Natural killer cell (primary cell): ENCODE data around the gene USP24. TPM values are rescaled to one million over a fixed set of nuclear protein-coding genes. Genes with fewer than 3 reads are reported as not detected.
"Not testable (repeated sequence)": the region's sequence is repeated elsewhere in the genome, so short reads cannot be mapped to it uniquely, and the experiment has no call there.

Experiments
- ATAC-seq, 3 donors: fragments of 150-1000 bp in 2 of 3; fragments of 200-7000 bp in 1 of 3; cut with Tn5 transposase; 1 replicate in 1 of 3; 2 replicates in 2 of 3; pipeline ENCODE4 v1.10.0; 2021; ENCODE audit warnings: mild to moderate bottlenecking in 2 of 3, moderate library complexity in 2 of 3
- DNase-seq, 2 donors: peaks; one replicate each; pipeline versions ENCODE4 v3.0.0 to v3.0.0-alpha.2; 2013 to 2021; ENCODE audit warnings: mixed read lengths in 1 of 2
- H3K27ac ChIP-seq: one replicate; pipeline ENCODE4 v1.5.1; 2013; ENCODE audit warnings: mild to moderate bottlenecking, low read length
- H3K27me3 ChIP-seq: one replicate; pipeline ENCODE4 v1.6.1; 2013; ENCODE audit warnings: low read length; ENCODE audit not compliant: control insufficient read depth, insufficient read depth
- H3K36me3 ChIP-seq: one replicate; pipeline ENCODE4 v1.6.1; 2013; ENCODE audit warnings: low read length; ENCODE audit not compliant: control insufficient read depth, insufficient read depth
- H3K4me1 ChIP-seq: one replicate; pipeline ENCODE4 v1.6.1; 2013; ENCODE audit warnings: low read length; ENCODE audit not compliant: control insufficient read depth, insufficient read depth
- H3K4me3 ChIP-seq: one replicate; pipeline ENCODE4 v1.5.1; 2013; ENCODE audit warnings: low read length
- H3K9me3 ChIP-seq: one replicate; pipeline ENCODE4 v1.6.1; 2013; ENCODE audit warnings: low read length; ENCODE audit not compliant: control insufficient read depth, insufficient read depth
- H3K27ac Mint-ChIP-seq, 2 donors: one replicate each; pipeline ENCODE4 v1.8.0; 2022; ENCODE audit warnings: mild to moderate bottlenecking in 2 of 2, mixed read lengths in 2 of 2, moderate library complexity in 1 of 2
- H3K27me3 Mint-ChIP-seq, 2 donors: one replicate each; pipeline ENCODE4 v1.8.0; 2022; ENCODE audit warnings: low read depth in 2 of 2, mixed read lengths in 2 of 2
- H3K36me3 Mint-ChIP-seq: one replicate; pipeline ENCODE4 v1.8.0; 2022; ENCODE audit warnings: mixed read lengths
- H3K4me1 Mint-ChIP-seq, 2 donors: one replicate each; pipeline ENCODE4 v1.8.0; 2022; ENCODE audit warnings: mixed read lengths in 2 of 2
- H3K4me3 Mint-ChIP-seq: one replicate; pipeline ENCODE4 v1.8.0; 2022; ENCODE audit warnings: mild to moderate bottlenecking, moderate library complexity, mixed read lengths
- H3K9me3 Mint-ChIP-seq, 2 donors: one replicate each; pipeline ENCODE4 v1.8.0; 2022; ENCODE audit warnings: mixed read lengths in 2 of 2
- CTCF ChIP-seq: fragments of 200-600 bp; IDR thresholded peaks from one replicate; pipeline ENCODE4 v1.8.0; 2022; ENCODE audit warnings: antibody characterized with exemption
- WGBS: methylation state at CpG from one replicate; pipeline ENCODE4 v1.1.7; 2013; ENCODE audit warnings: missing lambda C conversion rate; ENCODE audit not compliant: insufficient coverage; 5-methylcytosine and 5-hydroxymethylcytosine counted together
- intact Hi-C: fragments of 100-400 bp; cut with micrococcal nuclease; formaldehyde crosslinking; loops from one replicate; pipeline ENCODE4 v1.14.2; 2022
- total RNA-seq, 4 donors: library from RNA; stranded (reverse); fragments of 120-200 nt in 1 of 4; gene quantifications; one replicate each; pipeline versions ENCODE4 v1.2.3 to v1.2.4, GENCODE V29; 2013 to 2022

The USP24 gene
- total RNA-seq, 3 donors from 2014 or later (not counting 1 experiment from before 2014, with no cell fraction given), result 155 TPM

GRCh38 chr1:55124470-55124869 is 90.7 kb downstream of the USP24 start:
- Mint-ChIP-seq H3K27ac (peak overlapping the region; percentile 21 to 29), H3K4me1 (peaks cover 30 to 48% of the 10 kb centered on the region in 2 donors), H3K9me3 (peaks cover 3% of the 10 kb centered on the region in 2 donors), H3K27me3 (no peaks in the 10 kb centered on the region), H3K4me3 (no peak overlapping the region), H3K36me3 (peaks cover 39% of the 10 kb centered on the region)
- DNase-seq, result no peak
- H3K36me3 ChIP-seq, result peaks cover 75% of the 10 kb centered on the region
- ATAC-seq, result no peak
- no peak overlapping the region for H3K27ac ChIP-seq
- no peaks in the 10 kb centered on the region for H3K9me3 ChIP-seq
- no peak for TF ChIP-seq CTCF
- intact Hi-C loops, result no loop called here
- no peaks in the 10 kb centered on the region for H3K27me3 ChIP-seq
- over 99% methylated on average over 5 of the region's 5 CpGs for WGBS
- no peak overlapping the region for H3K4me3 ChIP-seq
- H3K4me1 ChIP-seq, result peaks cover 12% of the 10 kb centered on the region

- no peaks in the 10 kb centered on the region for H3K27me3 ChIP-seq
- peaks cover 85% of the 10 kb centered on the region for H3K36me3 ChIP-seq
- Mint-ChIP-seq H3K27ac (peak overlapping the region; percentile 56 to 80), H3K4me3 (no peak overlapping the region), H3K36me3 (peaks cover 42% of the 10 kb centered on the region), H3K4me1 (peaks cover 27 to 47% of the 10 kb centered on the region in 2 donors), H3K9me3 (no peaks in the 10 kb centered on the region), H3K27me3 (no peaks in the 10 kb centered on the region)
- no peak for ATAC-seq
- no peak for DNase-seq
- H3K4me3 ChIP-seq, result no peak overlapping the region
- no peak for TF ChIP-seq CTCF
- no peaks in the 10 kb centered on the region for H3K4me1 ChIP-seq
- no peaks in the 10 kb centered on the region for H3K9me3 ChIP-seq
- 97% methylated on average over 5 of the region's 5 CpGs for WGBS
- intact Hi-C loops, result no loop called here
- no peak overlapping the region for H3K27ac ChIP-seq
Measured at GRCh38 chr1:55120538-55120937, 94.6 kb downstream of the USP24 start.

- no peak for TF ChIP-seq CTCF
- Mint-ChIP-seq H3K4me3 (no peak overlapping the region), H3K36me3 (peaks cover 32% of the 10 kb centered on the region), H3K4me1 (peaks cover 26 to 51% of the 10 kb centered on the region in 2 donors), H3K27ac (peak overlapping the region; percentile 12 to 80), H3K9me3 (no peaks in the 10 kb centered on the region), H3K27me3 (no peaks in the 10 kb centered on the region)
- intact Hi-C loops, result no loop called here
- H3K9me3 ChIP-seq, result no peaks in the 10 kb centered on the region
- 88% methylated on average over 3 of the region's 5 CpGs for WGBS
- peaks cover 68% of the 10 kb centered on the region for H3K36me3 ChIP-seq
- DNase-seq (no peak), ATAC-seq (no peak)
- no peaks in the 10 kb centered on the region for H3K27me3 ChIP-seq
- H3K4me1 ChIP-seq, result no peaks in the 10 kb centered on the region
- H3K27ac ChIP-seq, result no peak overlapping the region
- no peak overlapping the region for H3K4me3 ChIP-seq
Measured at GRCh38 chr1:55118651-55119329, 96.4 kb downstream of the USP24 start.

GRCh38 chr1:55117941-55118340 is 97.2 kb downstream of the USP24 start:
- no peaks in the 10 kb centered on the region for H3K9me3 Mint-ChIP-seq
- H3K36me3 Mint-ChIP-seq, result peaks cover 37% of the 10 kb centered on the region
- no peak for TF ChIP-seq CTCF
- Histone ChIP-seq H3K36me3 (peaks cover 62% of the 10 kb centered on the region), H3K4me3 (no peak overlapping the region), H3K9me3 (no peaks in the 10 kb centered on the region), H3K4me1 (no peaks in the 10 kb centered on the region), H3K27me3 (no peaks in the 10 kb centered on the region), H3K27ac (no peak overlapping the region)
- peak overlapping the region; percentile 12 to 80 for H3K27ac Mint-ChIP-seq
- intact Hi-C loops, result no loop called here
- H3K4me3 Mint-ChIP-seq, result no peak overlapping the region
- peaks cover 34 to 60% of the 10 kb centered on the region in 2 donors for H3K4me1 Mint-ChIP-seq
- DNase-seq (no peak), ATAC-seq (no peak)
- no peaks in the 10 kb centered on the region for H3K27me3 Mint-ChIP-seq

- H3K4me3 Mint-ChIP-seq, DNase-seq, ATAC-seq, intact Hi-C loops, H3K4me1 ChIP-seq, H3K27me3 ChIP-seq, H3K9me3 Mint-ChIP-seq, H3K9me3 ChIP-seq, H3K27ac ChIP-seq, H3K27me3 Mint-ChIP-seq, H3K4me3 ChIP-seq: not testable (repeated sequence)
- H3K4me1 Mint-ChIP-seq, result peaks cover 17 to 19% of the 10 kb centered on the region in 2 donors
- H3K36me3 ChIP-seq, result peaks cover 82% of the 10 kb centered on the region
- H3K27ac Mint-ChIP-seq, result peak overlapping the region; percentile 48 to 72
- 98% methylated on average over 14 of the region's 14 CpGs for WGBS
- peaks cover 43% of the 10 kb centered on the region for H3K36me3 Mint-ChIP-seq
Measured at GRCh38 chr1:55109005-55109404, 106.2 kb downstream of the USP24 start.
